ENCODE results near the gene UPB1. TPM values are rescaled to one million over a fixed set of nuclear protein-coding genes. Genes with fewer than 3 reads are reported as not detected.

UPB1 gene
- total and polyA plus RNA-seq, 2 experiments from 2014 or later = 0.13 TPM; not detected in 1

DNA sequence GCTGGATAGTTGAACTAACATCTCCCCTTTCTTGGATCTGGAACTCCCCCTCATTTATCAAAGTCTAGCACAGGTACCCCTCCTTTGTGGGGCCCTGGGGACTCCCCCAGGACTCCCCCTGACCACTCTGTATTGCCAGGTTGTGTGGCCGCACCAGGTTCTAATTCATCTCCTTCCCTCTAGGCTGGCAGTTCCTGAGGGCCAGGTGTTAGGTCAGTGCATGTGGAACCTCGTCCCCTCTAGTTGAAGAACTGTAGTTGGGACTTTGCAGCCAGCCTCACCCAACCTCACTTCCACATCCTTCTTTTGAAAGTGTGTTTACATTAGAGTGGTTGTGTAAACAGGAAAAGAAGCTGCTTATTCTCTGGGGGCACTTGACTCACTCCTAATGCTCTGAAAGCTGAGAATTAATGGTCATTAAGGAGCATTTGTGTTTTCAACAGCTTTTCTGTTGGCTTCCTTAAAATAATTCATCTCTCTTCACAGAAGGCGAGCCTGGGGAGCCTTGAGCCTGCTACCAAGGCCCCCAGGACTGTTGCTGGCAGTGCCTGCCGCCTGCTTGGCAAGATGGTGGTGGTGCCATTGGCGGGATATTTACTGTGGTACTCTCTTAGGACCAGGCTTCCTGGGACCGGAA lies 11.8 kb downstream of the UPB1 start:
- Histone ChIP-seq H2AFZ (peak overlapping the region; percentile 34; the same call in 1 of the 2 replicates), H3K4me3 (peak overlapping the region; percentile 4; the same call in 1 of the 2 replicates), H3K36me3 (ENCODE audit: insufficient read depth) (no peaks in the 10 kb centered on the region), H3K27me3 (ENCODE audit: insufficient read depth) (no peaks in the 10 kb centered on the region), H3K9me2 (ENCODE audit: insufficient read depth) (0 out of 2 replicates have a peak, but pooled peaks cover 7% of the 10 kb centered on the region), H3K4me1 (ENCODE audit: insufficient read depth) (peaks cover 13% of the 10 kb centered on the region), H3K27ac (ENCODE audit: low read depth) (peak overlapping the region; percentile 46), H4K20me1 (replicated peaks; ENCODE audit: insufficient read depth) (no peaks in the 10 kb centered on the region), H3F3A (replicated peaks; ENCODE audit: low read depth) (no peaks in the 10 kb centered on the region; the same call in 1 of the 2 replicates), H3K79me2 (replicated peaks; ENCODE audit: insufficient read depth) (no peaks in the 10 kb centered on the region), H3K4me2 (peak overlapping the region; percentile 50)
- Mint-ChIP-seq H3K9me3 (no peaks in the 10 kb centered on the region), H3K4me3 (peak overlapping the region; percentile 28; the same call in 2 of the 3 replicates), H3K36me3 (ENCODE audit: low read depth) (no peaks in the 10 kb centered on the region), H3K27ac (peak overlapping the region; percentile 53), H3K27me3 (ENCODE audit: insufficient read depth, low read depth, poor library complexity) (peaks cover 4% of the 10 kb centered on the region), H3K4me1 (peaks cover 25% of the 10 kb centered on the region)
- TF ChIP-seq ETS1 (IDR thresholded peaks at IDR 0.05) (0 out of 2 replicates have a peak, but pooled peaks have one; percentile 15), ZNF462 (CRISPR knock-in tag; IDR thresholded peaks at IDR 0.05) (no peak), REST (IDR thresholded peaks at IDR 0.05; ENCODE audit: unreplicated experiment) (no peak), ZNF331 (CRISPR knock-in tag; IDR thresholded peaks at IDR 0.05; ENCODE audit: low read depth) (no peak), EZH2 (IDR thresholded peaks at IDR 0.05; ENCODE audit: low read depth, unreplicated experiment) (no peak), POLR2AphosphoS5 (IDR thresholded peaks at IDR 0.05; ENCODE audit: low read depth) (no peak), EZH2phosphoT487 (IDR thresholded peaks at IDR 0.05; ENCODE audit: unreplicated experiment) (no peak), ZNF114 (CRISPR knock-in tag; IDR thresholded peaks at IDR 0.05) (no peak), NANOG (IDR thresholded peaks at IDR 0.05; ENCODE audit: borderline replicate concordance) (peak; percentile 35; the same call in 1 of the 2 replicates), CTCF (conservative IDR thresholded peaks at IDR 0.05; ENCODE audit: low read depth in 2 of 2) (no peak), STAT1 (IDR thresholded peaks at IDR 0.05; ENCODE audit: unreplicated experiment) (no peak), JUNB (IDR thresholded peaks at IDR 0.05; ENCODE audit: unreplicated experiment) (no peak), CREB1 (CRISPR knock-in tag; IDR thresholded peaks at IDR 0.05; ENCODE audit: low read depth) (no peak)
- peak; percentile 27 for ATAC-seq
- DNase-seq (ENCODE audit: low spot score) = peak; percentile 34
